HG03066 (cell line): ENCODE data around the gene GCK.

ENCODE experiments used
- ATAC-seq: cut with Tn5 transposase; IDR thresholded peaks from one replicate; pipeline ENCODE4 v1.9.1; 2021; ENCODE audit warnings: low read depth; ENCODE audit not compliant: unreplicated experiment

The GCK gene

GRCh38 chr7:44124822-44125202, 64.4 kb downstream of the GCK start:
- ATAC-seq, result no peak

GRCh38 chr7:44123190-44124003, 65.8 kb downstream of the GCK start, which contains the start of gene POLD2:
Gene POLD2, minus strand, starts transcription at chr7:44123548. Its CDS starts 1,495 bp downstream, at chr7:44122053.
- peak; percentile 99 for ATAC-seq

- ATAC-seq, result no peak
Observed at GRCh38 chr7:44122529-44122928, 66.7 kb downstream of the GCK start.

- ATAC-seq, result no peak
Observed at GRCh38 chr7:44121761-44122420, 67.3 kb downstream of the GCK start.

GRCh38 chr7:44120395-44120794, 68.8 kb downstream of the GCK start:
- ATAC-seq, result no peak

GRCh38 chr7:44119829-44120380, 69.3 kb downstream of the GCK start:
- no peak for ATAC-seq

GRCh38 chr7:44117801-44118429, 71.3 kb downstream of the GCK start:
- ATAC-seq, result no peak

GRCh38 chr7:44116789-44117666, 72.2 kb downstream of the GCK start:
- no peak for ATAC-seq

- no peak for ATAC-seq
Observed at GRCh38 chr7:44116087-44116788, 73.0 kb downstream of the GCK start.

GRCh38 chr7:44114586-44115310, 74.5 kb downstream of the GCK start:
- no peak for ATAC-seq

- ATAC-seq, result no peak
Observed at GRCh38 chr7:44113764-44114354, 75.4 kb downstream of the GCK start.

- ATAC-seq, result no peak
Observed at GRCh38 chr7:44112997-44113763, 76.1 kb downstream of the GCK start.

GRCh38 chr7:44112231-44112996, 76.8 kb downstream of the GCK start:
- no peak for ATAC-seq

- ATAC-seq, result no peak
Observed at GRCh38 chr7:44111761-44112160, 77.5 kb downstream of the GCK start.

GRCh38 chr7:44110719-44111635, 78.3 kb downstream of the GCK start:
- no peak for ATAC-seq

GRCh38 chr7:44109991-44110390, 79.2 kb downstream of the GCK start:
- ATAC-seq, result no peak
